ENCODE measurements around the gene COQ8A.

The COQ8A gene

GRCh38 chr1:226971765-226972164, 31.7 kb downstream of the COQ8A start:
- Histone ChIP-seq H3K27me3 (ENCODE audit: insufficient read depth, poor library complexity, severe bottlenecking) (no peaks in the 10 kb centered on the region), H3K4me3 (replicated peaks; ENCODE audit: insufficient read depth, low read length) (no peak overlapping the region), H3K27ac (replicated peaks) (no peak overlapping the region)
- DNase-seq (ENCODE audit: low read depth in 1 of 2, low spot score in 1 of 2): no peak
- TF ChIP-seq SPI1 (IDR thresholded peaks at IDR 0.05; ENCODE audit: borderline replicate concordance, low read depth) (no peak), GABPA (IDR thresholded peaks at IDR 0.05; ENCODE audit: low read depth) (no peak), CTCF (IDR thresholded peaks at IDR 0.05; ENCODE audit: insufficient read depth, low read length) (no peak), REST (IDR thresholded peaks at IDR 0.05; ENCODE audit: insufficient replicate concordance, low read depth) (no peak), POLR2AphosphoS5 (IDR thresholded peaks at IDR 0.05; ENCODE audit: low read depth) (no peak)

- no peak for DNase-seq (ENCODE audit: low read depth in 1 of 2, low spot score in 1 of 2)
- H3K27me3 ChIP-seq (ENCODE audit: insufficient read depth, poor library complexity, severe bottlenecking): no peaks in the 10 kb centered on the region
- no peak overlapping the region for H3K27ac ChIP-seq (replicated peaks)
- no peak for TF ChIP-seq REST (IDR thresholded peaks at IDR 0.05; ENCODE audit: insufficient replicate concordance, low read depth)
- no peak for TF ChIP-seq GABPA (IDR thresholded peaks at IDR 0.05; ENCODE audit: low read depth)
- no peak for TF ChIP-seq SPI1 (IDR thresholded peaks at IDR 0.05; ENCODE audit: borderline replicate concordance, low read depth)
- no peak for TF ChIP-seq POLR2AphosphoS5 (IDR thresholded peaks at IDR 0.05; ENCODE audit: low read depth)
- no peak for TF ChIP-seq CTCF (IDR thresholded peaks at IDR 0.05; ENCODE audit: insufficient read depth, low read length)
- no peak overlapping the region for H3K4me3 ChIP-seq (replicated peaks; ENCODE audit: insufficient read depth, low read length)
Measured at GRCh38 chr1:226972931-226973330, 32.8 kb downstream of the COQ8A start.

GRCh38 chr1:226973371-226973897, 33.3 kb downstream of the COQ8A start:
- DNase-seq (ENCODE audit: low read depth in 1 of 2, low spot score in 1 of 2): no peak
- Histone ChIP-seq H3K27ac (replicated peaks) (no peak overlapping the region), H3K4me3 (replicated peaks; ENCODE audit: insufficient read depth, low read length) (no peak overlapping the region), H3K27me3 (ENCODE audit: insufficient read depth, poor library complexity, severe bottlenecking) (no peaks in the 10 kb centered on the region)
- TF ChIP-seq POLR2AphosphoS5 (IDR thresholded peaks at IDR 0.05; ENCODE audit: low read depth): no peak
- TF ChIP-seq GABPA (IDR thresholded peaks at IDR 0.05; ENCODE audit: low read depth): no peak
- TF ChIP-seq CTCF (IDR thresholded peaks at IDR 0.05; ENCODE audit: insufficient read depth, low read length): no peak
- no peak for TF ChIP-seq SPI1 (IDR thresholded peaks at IDR 0.05; ENCODE audit: borderline replicate concordance, low read depth)
